ENCODE results near the gene SMG9. TPM values are rescaled to one million over a fixed set of nuclear protein-coding genes. Genes with fewer than 3 reads are reported as not detected.
A peak's percentile ranks its signal among the peaks of the same experiment; 100 is the strongest.
"Not testable (repeated sequence)": the region's sequence is repeated elsewhere in the genome, so short reads cannot be mapped to it uniquely, and the experiment has no call there.

SMG9 gene
- total RNA-seq, 2 donors from 2014 or later, result 62.8 to 145 TPM

GRCh38 chr19:43783636-43784035 is 28.9 kb upstream of the SMG9 start:
- no peak for ATAC-seq
- H3K9me3 Mint-ChIP-seq, result peaks cover 0 to 5% of the 10 kb centered on the region in 2 donors
- peaks cover 14 to 20% of the 10 kb centered on the region in 2 donors for H3K36me3 Mint-ChIP-seq
- DNase-seq (ENCODE audit: low spot score in 2 of 2), result no peak
- H3K27ac Mint-ChIP-seq, result peak overlapping the region; percentile 75 to 94

DNA sequence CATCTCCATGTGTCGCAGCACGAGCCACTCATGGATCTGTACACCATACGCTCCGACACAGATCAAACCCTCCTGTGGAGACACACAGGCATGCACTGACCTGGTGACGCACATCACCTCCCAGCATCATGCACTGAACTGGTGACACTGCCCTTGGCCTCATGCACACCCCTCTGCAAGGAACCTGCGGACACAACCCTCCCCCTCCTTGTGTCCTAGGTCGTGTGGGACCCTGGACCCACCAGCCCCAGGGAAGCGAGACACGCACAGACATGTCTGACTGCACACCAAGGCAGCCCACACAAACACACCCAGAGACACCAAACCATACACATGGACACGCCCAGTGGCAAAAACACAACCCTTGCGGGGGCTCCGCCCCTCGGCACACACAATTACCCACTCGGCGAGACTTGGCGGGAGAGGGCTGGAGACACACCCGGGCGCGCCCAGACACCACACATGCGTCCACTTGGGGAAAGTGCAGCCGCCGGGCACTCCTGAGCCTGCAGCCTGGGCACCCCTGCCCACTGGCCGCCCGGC is 28.0 kb upstream of the SMG9 start:
- ATAC-seq (no peak), DNase-seq (ENCODE audit: low spot score in 2 of 2) (no peak)
- Mint-ChIP-seq H3K27ac (peak overlapping the region in 1 of 2 donors; percentile 88), H3K9me3 (peaks cover 0 to 5% of the 10 kb centered on the region in 2 donors), H3K36me3 (peaks cover 23% of the 10 kb centered on the region in 2 donors)

- peaks cover 0 to 5% of the 10 kb centered on the region in 2 donors for H3K9me3 Mint-ChIP-seq
- peaks cover 24% of the 10 kb centered on the region in 2 donors for H3K36me3 Mint-ChIP-seq
- H3K27ac Mint-ChIP-seq, result peak overlapping the region in 1 of 2 donors; percentile 88
- no peak for DNase-seq (ENCODE audit: low spot score in 2 of 2)
- no peak for ATAC-seq
Observed at GRCh38 chr19:43782311-43782660, 27.5 kb upstream of the SMG9 start.

GRCh38 chr19:43781630-43782310 is 27.0 kb upstream of the SMG9 start:
- Mint-ChIP-seq H3K9me3 (peaks cover 0 to 5% of the 10 kb centered on the region in 2 donors), H3K27ac (peak overlapping the region; percentile 79 to 88), H3K36me3 (peaks cover 29% of the 10 kb centered on the region in 2 donors)
- DNase-seq (ENCODE audit: low spot score in 2 of 2) (no peak), ATAC-seq (peak; percentile 23 to 31)

- DNase-seq (ENCODE audit: low spot score in 2 of 2) (peak; percentile 68 to 90), ATAC-seq (peak; percentile 71 to 82)
- Mint-ChIP-seq H3K27ac (peak within 1 kb of the TSS; percentile 88 to 89), H3K36me3 (peaks cover 36 to 37% of the 10 kb centered on the region in 2 donors), H3K9me3 (peaks cover 0 to 5% of the 10 kb centered on the region in 2 donors)
Observed at GRCh38 chr19:43780706-43781525, 26.2 kb upstream of the SMG9 start, which contains the start of gene KCNN4. KCNN4 (minus strand) TSS chr19:43780973; CDS start chr19:43780861, 112 bp downstream.

DNA sequence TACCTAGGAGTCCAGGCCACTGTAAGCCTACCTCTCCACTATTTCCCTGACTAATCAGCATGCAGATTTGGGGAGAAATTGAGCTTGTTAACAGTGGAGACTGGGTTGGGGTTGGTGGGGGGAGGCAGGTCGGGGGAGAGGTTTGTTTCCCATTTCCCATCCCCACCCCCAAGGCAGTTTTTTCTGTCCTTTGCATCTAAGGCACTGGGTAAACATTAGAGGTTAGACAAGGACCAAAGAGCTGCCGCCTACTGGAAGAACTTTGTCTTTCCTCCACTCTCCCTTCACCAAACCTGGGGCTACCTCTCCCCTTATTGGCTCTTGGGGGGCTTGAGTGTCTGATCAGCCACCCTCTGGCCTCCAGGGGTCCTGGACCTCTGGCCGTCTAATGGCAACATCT is 25.1 kb upstream of the SMG9 start:
- H3K36me3 Mint-ChIP-seq, result peaks cover 42 to 47% of the 10 kb centered on the region in 2 donors
- peak overlapping the region; percentile 88 to 89 for H3K27ac Mint-ChIP-seq
- DNase-seq (ENCODE audit: low spot score in 2 of 2) (no peak), ATAC-seq (no peak)
- H3K9me3 Mint-ChIP-seq, result peaks cover 0 to 5% of the 10 kb centered on the region in 2 donors

GRCh38 chr19:43779147-43779819 is 24.5 kb upstream of the SMG9 start:
- no peak for DNase-seq (ENCODE audit: low spot score in 2 of 2)
- H3K9me3 Mint-ChIP-seq, result peaks cover 0 to 5% of the 10 kb centered on the region in 2 donors
- H3K27ac Mint-ChIP-seq, result peak overlapping the region; percentile 88 to 89
- ATAC-seq, result no peak
- H3K36me3 Mint-ChIP-seq, result peaks cover 42 to 48% of the 10 kb centered on the region in 2 donors

DNA sequence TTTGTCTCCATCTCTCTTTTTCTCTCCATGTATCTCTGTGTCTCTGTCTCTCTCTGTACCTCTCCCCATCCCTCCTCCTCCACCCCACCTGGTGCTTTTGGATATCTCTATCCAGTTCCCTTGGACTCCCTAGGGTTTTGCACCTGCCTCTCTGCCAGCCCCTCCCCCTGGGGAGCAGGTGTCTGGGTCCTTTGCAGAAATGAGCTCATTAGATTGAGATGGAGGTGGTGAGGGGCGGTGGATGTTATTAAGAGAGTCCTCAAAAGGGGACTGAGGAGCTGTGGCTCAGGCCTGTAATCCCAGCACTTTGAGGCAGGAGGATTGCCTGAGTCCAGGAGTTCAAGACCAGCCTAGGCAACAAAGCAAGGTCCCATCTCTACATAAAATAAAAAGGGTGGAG is 23.9 kb upstream of the SMG9 start:
- Mint-ChIP-seq H3K9me3 (peaks cover 0 to 3% of the 10 kb centered on the region in 2 donors), H3K27ac (peak overlapping the region; percentile 88), H3K36me3 (peaks cover 42 to 49% of the 10 kb centered on the region in 2 donors)
- no peak for DNase-seq (ENCODE audit: low spot score in 2 of 2)
- no peak for ATAC-seq

DNA sequence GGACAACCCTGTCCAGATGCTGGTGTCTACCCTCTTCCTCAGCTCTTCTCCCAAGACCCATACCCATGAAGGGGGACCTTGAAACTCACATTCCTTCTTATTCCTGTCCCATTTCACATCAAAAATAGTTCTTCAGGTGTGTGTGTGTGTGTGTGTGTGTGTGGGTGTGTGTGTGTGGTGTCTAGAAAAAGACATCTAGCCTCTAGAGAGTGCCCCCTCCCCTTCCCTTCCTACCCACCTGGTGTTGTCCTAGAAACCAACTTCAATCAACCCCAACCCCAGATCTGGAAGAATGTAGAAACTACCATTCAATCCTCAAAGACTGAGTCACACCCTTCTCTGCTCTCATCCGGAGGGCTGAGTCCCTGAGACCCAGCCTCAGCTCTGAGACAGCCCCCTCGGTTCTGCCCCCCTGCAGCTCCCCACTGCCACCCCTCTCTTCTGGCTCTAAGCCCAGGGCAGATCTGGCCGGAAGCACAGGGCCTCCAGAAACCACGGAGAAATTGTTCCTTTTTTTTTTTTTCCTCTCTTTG is 22.5 kb upstream of the SMG9 start:
- ATAC-seq (peak; percentile 33 to 42), DNase-seq (ENCODE audit: low spot score in 2 of 2) (no peak)
- H3K9me3 Mint-ChIP-seq, result no peaks in the 10 kb centered on the region
- H3K27ac Mint-ChIP-seq, result peak overlapping the region; percentile 63 to 88
- peaks cover 42 to 60% of the 10 kb centered on the region in 2 donors for H3K36me3 Mint-ChIP-seq

- H3K27ac Mint-ChIP-seq, result peak overlapping the region; percentile 62 to 88
- peak in 1 of 2 donors; percentile 66 for DNase-seq (ENCODE audit: low spot score in 2 of 2)
- no peaks in the 10 kb centered on the region for H3K9me3 Mint-ChIP-seq
- H3K36me3 Mint-ChIP-seq, result peaks cover 42 to 62% of the 10 kb centered on the region in 2 donors
- peak; percentile 31 to 65 for ATAC-seq
Observed at GRCh38 chr19:43776286-43776685, 21.5 kb upstream of the SMG9 start.

- ATAC-seq, result no peak
Observed at GRCh38 chr19:43775299-43775890, 20.6 kb upstream of the SMG9 start.

DNA sequence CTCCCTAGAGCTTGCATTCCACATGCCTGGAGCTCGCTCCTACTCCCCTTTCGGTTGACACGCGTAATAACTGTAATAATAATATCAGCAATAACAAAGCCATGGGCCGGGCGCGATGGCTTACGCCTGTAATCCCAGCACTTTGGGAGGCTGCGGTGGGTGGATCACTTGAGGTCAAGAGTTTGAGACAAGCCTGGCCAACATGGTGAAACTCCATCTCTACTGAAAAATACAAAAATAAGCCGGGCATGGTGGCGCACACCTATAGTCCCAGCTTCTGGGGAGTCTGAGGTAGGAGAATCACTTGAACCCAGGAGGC is 20.1 kb upstream of the SMG9 start:
- H3K27ac Mint-ChIP-seq; ATAC-seq; H3K9me3 Mint-ChIP-seq; DNase-seq (ENCODE audit: low spot score in 2 of 2): not testable (repeated sequence)
- H3K36me3 Mint-ChIP-seq, result peaks cover 52 to 69% of the 10 kb centered on the region in 2 donors

More at GRCh38 chr19:43775299-43775890, 20.6 kb upstream of the SMG9 start:
- DNase-seq (ENCODE audit: low spot score in 2 of 2), result no peak
- H3K9me3 Mint-ChIP-seq, result no peaks in the 10 kb centered on the region
- H3K36me3 Mint-ChIP-seq, result peaks cover 51 to 66% of the 10 kb centered on the region in 2 donors
- H3K27ac Mint-ChIP-seq, result peak overlapping the region; percentile 60 to 88

- Mint-ChIP-seq H3K9me3 (no peaks in the 10 kb centered on the region), H3K27ac (no peak overlapping the region), H3K36me3 (peaks cover 52 to 69% of the 10 kb centered on the region in 2 donors)
- DNase-seq (ENCODE audit: low spot score in 2 of 2), result no peak
- no peak for ATAC-seq
Observed at GRCh38 chr19:43774103-43774939, 19.6 kb upstream of the SMG9 start.

DNA sequence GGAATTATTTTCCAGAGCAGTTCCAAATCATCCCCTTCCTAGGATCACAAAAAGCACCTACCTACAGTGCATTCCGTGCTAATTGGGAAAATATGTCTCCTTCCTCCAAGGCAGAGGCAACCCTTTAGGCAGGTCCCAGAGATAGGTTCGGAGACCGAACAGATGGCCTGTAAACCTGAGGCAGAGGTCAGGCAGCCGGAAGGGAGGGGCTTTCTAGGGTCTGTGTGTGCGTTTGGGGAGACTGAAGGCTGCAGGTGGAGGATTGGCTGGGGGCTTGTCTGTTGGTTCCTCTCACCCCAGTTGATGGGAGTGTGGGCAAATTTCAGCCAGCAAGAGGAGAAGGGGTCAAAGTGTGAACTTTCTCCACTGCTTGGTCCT is 19.0 kb upstream of the SMG9 start:
- no peak for DNase-seq (ENCODE audit: low spot score in 2 of 2)
- no peak for ATAC-seq
- peaks cover 52 to 69% of the 10 kb centered on the region in 2 donors for H3K36me3 Mint-ChIP-seq
- H3K9me3 Mint-ChIP-seq, result no peaks in the 10 kb centered on the region
- peak overlapping the region in 1 of 2 donors; percentile 55 for H3K27ac Mint-ChIP-seq

- Mint-ChIP-seq H3K36me3 (peaks cover 42 to 71% of the 10 kb centered on the region in 2 donors), H3K9me3 (no peaks in the 10 kb centered on the region), H3K27ac (peak overlapping the region in 1 of 2 donors; percentile 38)
- no peak for ATAC-seq
- no peak for DNase-seq (ENCODE audit: low spot score in 2 of 2)
Observed at GRCh38 chr19:43769256-43769655, 14.5 kb upstream of the SMG9 start.
